Measurements from ENCODE around the gene FAM131C. TPM values are rescaled to one million over a fixed set of nuclear protein-coding genes. Genes with fewer than 3 reads are reported as not detected.
"Not testable (repeated sequence)": the region's sequence is repeated elsewhere in the genome, so short reads cannot be mapped to it uniquely, and the experiment has no call there.

Gene FAM131C
- total and polyA plus RNA-seq, 3 experiments from 2014 or later = 0.62 to 0.66 TPM; not detected in 1

DNA sequence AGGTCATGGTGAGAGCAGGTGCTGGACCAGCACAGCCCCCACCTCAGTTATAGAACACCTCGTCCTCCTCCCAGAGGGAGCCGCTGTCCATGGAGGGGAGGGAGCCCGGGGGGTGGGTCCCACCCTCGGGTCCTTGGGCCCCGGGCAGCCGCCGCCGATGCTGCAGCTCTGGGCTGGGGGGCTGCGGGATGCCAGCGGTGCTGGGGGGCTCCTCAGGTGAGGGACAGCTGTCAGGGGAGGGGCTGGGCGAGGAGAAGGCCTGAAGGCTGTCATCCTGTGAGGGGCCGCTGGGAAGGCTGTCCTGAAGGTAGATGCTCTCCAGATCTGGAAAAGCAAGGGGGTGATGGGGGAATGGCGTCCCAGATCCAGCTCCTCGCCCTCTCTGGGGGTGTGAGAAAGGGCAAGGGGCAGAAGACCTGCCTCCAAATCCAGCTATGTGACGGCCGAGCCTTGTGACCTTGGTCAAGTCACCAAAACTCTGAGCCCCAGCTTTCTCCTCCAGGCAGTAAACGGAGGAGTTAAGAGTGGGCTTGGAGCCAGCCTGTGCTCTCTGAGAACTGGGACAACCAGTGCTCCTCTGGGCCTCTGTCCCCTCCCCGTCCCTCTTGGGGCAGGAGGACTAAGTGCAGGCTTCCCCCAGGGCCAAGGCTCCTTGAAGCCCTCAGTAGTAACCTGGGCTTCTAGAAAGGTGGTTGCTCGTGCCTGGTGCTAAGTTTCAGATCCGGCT, 14.9 kb downstream of the FAM131C start:
- H3K27ac Mint-ChIP-seq; H3K4me3 ChIP-seq (ENCODE audit: low read length); H3K9me3 Mint-ChIP-seq; H3K27ac ChIP-seq (ENCODE audit: low read depth, low read length); H3K4me3 Mint-ChIP-seq; H3K4me1 ChIP-seq (ENCODE audit: insufficient read depth, low read length); H3K4me1 Mint-ChIP-seq; H3K36me3 Mint-ChIP-seq; H3K27me3 ChIP-seq (ENCODE audit: insufficient read depth, low read length, poor library complexity, severe bottlenecking); H3K27me3 Mint-ChIP-seq; DNase-seq; H3K9me3 ChIP-seq (ENCODE audit: low read length); POLR2A ChIA-PET; H3K36me3 ChIP-seq (ENCODE audit: insufficient read depth, low read length): not testable (repeated sequence)
- CTCF ChIA-PET = interaction anchor here (1.9 kb wide), 1 partner anchor 50 kb away, joined by 5 read pairs; no protein-coding TSS in a partner anchor

DNA sequence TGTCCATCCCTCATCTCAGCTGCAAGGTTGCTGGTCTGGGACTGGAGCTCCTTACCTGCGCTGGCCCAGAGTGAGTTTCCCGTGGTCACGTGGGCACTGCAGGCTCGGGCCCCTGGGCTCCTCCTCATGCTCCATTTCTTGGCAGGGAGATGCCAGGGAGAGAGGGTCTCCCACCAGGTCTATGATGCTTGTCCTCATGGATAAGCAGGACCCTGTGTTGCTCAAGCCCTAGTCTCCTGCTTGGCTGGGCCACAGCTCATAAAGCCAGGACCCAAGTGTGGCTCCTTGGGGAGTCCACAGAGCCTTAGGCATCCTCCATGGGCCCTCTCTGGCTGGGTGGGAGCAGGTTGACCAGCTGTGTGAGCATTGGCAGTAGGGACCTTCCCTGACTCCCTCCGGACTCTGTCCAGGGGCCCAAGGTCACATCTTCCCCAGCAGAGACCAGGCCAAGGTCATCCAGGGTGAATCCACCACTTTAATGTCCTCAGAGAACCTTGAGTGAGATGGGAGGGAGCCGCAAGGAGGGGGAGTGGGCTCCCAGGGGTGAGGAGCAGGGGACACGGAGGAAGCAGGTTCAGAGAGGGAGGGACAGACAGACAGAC, 16.0 kb downstream of the FAM131C start:
- H3K36me3 ChIP-seq (ENCODE audit: insufficient read depth, low read length); H3K27me3 ChIP-seq (ENCODE audit: insufficient read depth, low read length, poor library complexity, severe bottlenecking); H3K9me3 ChIP-seq (ENCODE audit: low read length); H3K4me3 Mint-ChIP-seq; H3K4me1 ChIP-seq (ENCODE audit: insufficient read depth, low read length); H3K27me3 Mint-ChIP-seq; DNase-seq; H3K9me3 Mint-ChIP-seq; POLR2A ChIA-PET; H3K36me3 Mint-ChIP-seq; H3K27ac ChIP-seq (ENCODE audit: low read depth, low read length); H3K4me3 ChIP-seq (ENCODE audit: low read length); CTCF ChIA-PET; H3K4me1 Mint-ChIP-seq: not testable (repeated sequence)
- peak overlapping the region in 1 of 8 donors; percentile 55 for H3K27ac Mint-ChIP-seq

DNA sequence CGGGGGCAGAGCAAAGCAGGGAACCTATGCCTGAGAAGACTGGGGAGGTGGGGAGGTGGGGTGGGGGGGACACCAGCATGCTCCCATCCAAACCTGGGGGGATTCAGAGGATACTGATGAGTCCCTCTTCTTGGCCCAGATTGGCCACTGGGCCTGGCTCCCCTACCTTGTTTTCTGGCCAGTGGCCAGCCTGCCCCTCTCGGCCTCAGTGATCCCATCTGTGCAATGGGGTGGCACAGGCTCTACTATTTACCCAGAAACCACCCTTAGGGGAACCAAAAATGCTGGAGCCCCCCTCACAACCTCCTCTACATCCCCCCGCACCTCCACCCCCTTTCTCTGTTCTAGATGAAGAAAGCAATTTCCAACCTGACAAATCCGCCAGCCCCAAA, 16.9 kb downstream of the FAM131C start:
- H3K9me3 Mint-ChIP-seq; H3K4me1 Mint-ChIP-seq; H3K4me3 Mint-ChIP-seq; H3K27ac ChIP-seq (ENCODE audit: low read depth, low read length); POLR2A ChIA-PET; H3K36me3 ChIP-seq (ENCODE audit: insufficient read depth, low read length); H3K36me3 Mint-ChIP-seq; H3K27me3 Mint-ChIP-seq; H3K4me1 ChIP-seq (ENCODE audit: insufficient read depth, low read length); H3K4me3 ChIP-seq (ENCODE audit: low read length); H3K27me3 ChIP-seq (ENCODE audit: insufficient read depth, low read length, poor library complexity, severe bottlenecking); H3K9me3 ChIP-seq (ENCODE audit: low read length); H3K27ac Mint-ChIP-seq; DNase-seq: not testable (repeated sequence)
- CTCF ChIA-PET = interaction anchor here (1.3 to 1.4 kb wide), 2 partner anchors 23 to 260 kb away, joined by 3 read pairs; no protein-coding TSS in a partner anchor

DNA sequence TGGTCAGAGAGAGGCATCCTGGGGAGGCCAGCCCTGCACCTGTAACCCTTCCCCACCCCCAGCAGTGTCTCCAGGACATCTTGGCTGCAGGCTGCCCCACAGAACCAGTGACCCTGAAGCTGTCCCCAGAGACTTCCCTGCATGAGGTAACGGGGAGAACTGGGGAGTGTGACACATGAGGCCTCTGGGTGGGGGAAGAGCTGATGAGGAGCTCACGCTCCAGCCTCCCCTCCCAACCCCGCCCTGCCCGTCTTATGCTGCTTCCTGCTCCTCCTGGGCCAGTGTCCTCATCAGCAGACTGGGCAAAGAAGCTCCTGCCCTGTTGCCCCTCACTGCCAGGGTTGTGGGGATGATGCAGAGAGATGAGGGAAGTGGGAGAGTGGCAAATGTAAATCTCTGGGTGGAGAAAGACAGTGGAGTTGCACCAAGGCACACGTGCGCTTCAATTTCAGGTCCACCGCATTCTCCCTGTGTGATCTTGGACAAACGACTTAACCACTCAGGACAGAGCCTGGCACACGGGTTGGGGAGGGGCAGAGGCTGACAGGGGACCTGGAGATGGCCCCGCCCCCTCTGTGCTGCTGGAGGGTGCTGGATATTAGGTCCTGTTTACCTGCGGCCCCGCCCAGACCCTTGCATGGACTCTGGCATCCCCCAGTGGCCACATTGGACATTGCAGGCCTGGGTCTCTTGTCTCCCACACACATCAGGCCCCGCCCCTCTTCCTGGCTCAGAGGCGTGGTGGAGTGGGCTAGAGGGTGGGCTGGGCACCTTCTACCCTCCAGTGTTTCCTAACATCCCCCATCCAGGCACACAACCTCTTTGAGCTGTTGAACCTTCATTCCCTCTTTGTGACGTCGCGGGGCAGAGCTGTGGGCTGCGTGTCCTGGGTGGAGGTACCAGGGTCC, 17.6 kb downstream of the FAM131C start:
- peak overlapping the region in 1 of 8 donors; percentile 17 for H3K27ac Mint-ChIP-seq
- H3K4me3 Mint-ChIP-seq = no peak overlapping the region
- POLR2A ChIA-PET = no interaction called here
- peaks cover 4 to 7% (median 4%) of the 10 kb centered on the region in 3 donors for H3K4me1 Mint-ChIP-seq
- no peaks in the 10 kb centered on the region for H3K36me3 Mint-ChIP-seq
- peaks cover 0 to 12% of the 10 kb centered on the region in 2 donors for H3K27me3 Mint-ChIP-seq
- CTCF ChIA-PET = interaction anchor here (0.6 to 1.4 kb wide), 8 partner anchors 8 to 264 kb away, joined by 3 to 4 read pairs (median 3); no protein-coding TSS in a partner anchor
- H3K27ac ChIP-seq (ENCODE audit: low read depth, low read length) = no peak overlapping the region
- DNase-seq = peak; percentile 63 to 89 (median 74)
- H3K27me3 ChIP-seq (ENCODE audit: insufficient read depth, low read length, poor library complexity, severe bottlenecking) = no peaks in the 10 kb centered on the region
- H3K4me1 ChIP-seq (ENCODE audit: insufficient read depth, low read length) = no peaks in the 10 kb centered on the region
- H3K36me3 ChIP-seq (ENCODE audit: insufficient read depth, low read length) = no peaks in the 10 kb centered on the region
- no peaks in the 10 kb centered on the region for H3K9me3 ChIP-seq (ENCODE audit: low read length)
- no peak overlapping the region for H3K4me3 ChIP-seq (ENCODE audit: low read length)
- H3K9me3 Mint-ChIP-seq = no peaks in the 10 kb centered on the region

DNA sequence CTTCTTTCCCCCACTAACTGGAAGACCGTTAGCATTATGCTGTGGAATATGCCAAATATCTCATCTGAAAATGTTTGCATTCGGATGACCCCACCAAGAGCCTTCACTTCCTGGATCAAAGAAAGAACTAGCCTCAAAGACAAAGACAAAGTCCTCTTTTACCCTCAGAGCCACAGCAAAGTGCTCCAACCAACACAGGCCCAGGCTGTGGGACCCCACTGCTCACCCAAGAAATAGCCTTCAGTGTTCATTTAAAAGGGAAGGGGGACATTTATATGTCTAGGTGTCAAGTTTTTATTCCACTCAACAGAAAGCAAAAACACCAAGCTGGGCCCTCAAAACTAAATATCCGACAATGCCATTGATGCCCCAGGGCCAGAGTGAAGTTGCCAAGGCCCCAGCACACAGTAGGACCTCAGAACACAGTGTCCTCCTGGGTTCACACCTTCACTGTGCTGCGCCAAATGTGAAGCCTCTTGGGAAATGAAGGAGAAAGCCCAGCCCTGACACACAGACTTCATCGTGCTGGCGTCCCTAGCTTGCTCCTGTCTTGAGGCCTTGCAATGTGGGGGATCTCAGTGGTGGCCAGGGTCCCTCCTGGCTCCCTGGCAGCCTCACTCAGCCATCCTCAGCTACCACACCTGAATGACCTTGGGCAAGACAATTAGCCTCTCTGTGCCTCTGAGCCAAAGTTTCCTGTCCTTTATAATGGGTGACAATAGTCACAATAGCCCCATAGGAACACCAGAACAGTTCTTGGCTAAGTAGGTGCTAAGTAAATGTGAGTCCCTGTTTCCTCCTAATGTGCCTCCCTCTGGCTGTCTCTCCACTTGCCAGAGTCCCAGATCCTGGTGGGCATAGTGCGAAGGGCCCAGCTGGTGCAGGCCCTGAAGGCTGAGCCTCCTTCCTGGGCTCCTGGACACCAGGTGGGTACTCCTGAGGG, 18.6 kb downstream of the FAM131C start:
- Histone ChIP-seq H3K27ac (ENCODE audit: low read depth, low read length) (no peak overlapping the region), H3K4me1 (ENCODE audit: insufficient read depth, low read length) (no peaks in the 10 kb centered on the region), H3K36me3 (ENCODE audit: insufficient read depth, low read length) (no peaks in the 10 kb centered on the region), H3K4me3 (ENCODE audit: low read length) (no peak overlapping the region), H3K27me3 (ENCODE audit: insufficient read depth, low read length, poor library complexity, severe bottlenecking) (no peaks in the 10 kb centered on the region), H3K9me3 (ENCODE audit: low read length) (no peaks in the 10 kb centered on the region)
- peaks cover 0 to 14% of the 10 kb centered on the region in 2 donors for H3K27me3 Mint-ChIP-seq
- CTCF ChIA-PET = interaction anchor here (0.6 to 1.4 kb wide), 8 partner anchors 9 to 263 kb away, joined by 3 to 4 read pairs (median 3); no protein-coding TSS in a partner anchor
- POLR2A ChIA-PET = no interaction called here
- no peak overlapping the region for H3K4me3 Mint-ChIP-seq
- H3K27ac Mint-ChIP-seq = no peak overlapping the region
- H3K9me3 Mint-ChIP-seq = no peaks in the 10 kb centered on the region
- no peak for DNase-seq
- H3K36me3 Mint-ChIP-seq = no peaks in the 10 kb centered on the region
- H3K4me1 Mint-ChIP-seq = peaks cover 4 to 7% (median 4%) of the 10 kb centered on the region in 3 donors

DNA sequence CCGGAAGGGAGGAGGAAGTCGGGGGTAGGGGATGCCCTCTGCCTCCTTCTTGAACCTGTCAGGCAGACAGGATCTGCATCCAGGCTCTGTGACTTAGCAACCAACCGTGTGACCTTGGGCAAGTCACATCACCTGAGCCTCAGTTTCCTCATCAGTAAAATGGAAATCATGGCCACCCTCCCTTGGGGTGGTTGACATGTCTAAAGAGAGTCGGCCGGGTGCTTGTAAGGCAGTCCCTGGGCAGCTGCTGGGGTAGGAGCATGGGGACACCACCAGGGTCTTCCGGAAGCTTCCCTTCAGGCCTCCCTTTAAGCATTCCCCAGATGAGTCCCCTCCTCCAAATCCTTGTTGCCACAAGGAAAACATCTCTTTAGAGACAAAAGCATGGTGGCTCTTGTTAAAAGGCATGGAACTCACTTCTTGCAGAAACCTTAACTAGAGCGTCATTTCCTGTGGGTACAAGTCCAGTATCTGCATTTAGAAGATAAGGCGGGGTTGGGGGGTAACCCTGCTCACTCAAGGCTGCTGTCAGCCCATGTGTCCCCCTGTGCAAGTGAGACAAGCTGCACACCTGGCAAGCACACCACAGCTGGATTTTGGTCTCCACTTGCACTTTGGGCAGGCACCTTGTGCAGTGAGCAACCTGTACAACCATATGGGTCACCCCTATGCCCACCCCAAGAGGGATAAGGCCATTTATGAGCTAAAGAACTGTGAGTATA, 19.5 kb downstream of the FAM131C start:
- Mint-ChIP-seq H3K9me3 (no peaks in the 10 kb centered on the region), H3K36me3 (no peaks in the 10 kb centered on the region), H3K4me3 (no peak overlapping the region), H3K4me1 (peaks cover 4 to 7% (median 4%) of the 10 kb centered on the region in 3 donors), H3K27me3 (peaks cover 0 to 19% of the 10 kb centered on the region in 2 donors), H3K27ac (no peak overlapping the region)
- no peaks in the 10 kb centered on the region for H3K9me3 ChIP-seq (ENCODE audit: low read length)
- no peaks in the 10 kb centered on the region for H3K36me3 ChIP-seq (ENCODE audit: insufficient read depth, low read length)
- H3K27me3 ChIP-seq (ENCODE audit: insufficient read depth, low read length, poor library complexity, severe bottlenecking) = no peaks in the 10 kb centered on the region
- H3K4me3 ChIP-seq (ENCODE audit: low read length) = no peak overlapping the region
- H3K4me1 ChIP-seq (ENCODE audit: insufficient read depth, low read length) = no peaks in the 10 kb centered on the region
- no peak for DNase-seq
- ChIA-PET CTCF (interaction anchor here (1.3 kb wide), 1 partner anchor 262 kb away, joined by 4 read pairs; no protein-coding TSS in a partner anchor), POLR2A (no interaction called here)
- no peak overlapping the region for H3K27ac ChIP-seq (ENCODE audit: low read depth, low read length)

DNA sequence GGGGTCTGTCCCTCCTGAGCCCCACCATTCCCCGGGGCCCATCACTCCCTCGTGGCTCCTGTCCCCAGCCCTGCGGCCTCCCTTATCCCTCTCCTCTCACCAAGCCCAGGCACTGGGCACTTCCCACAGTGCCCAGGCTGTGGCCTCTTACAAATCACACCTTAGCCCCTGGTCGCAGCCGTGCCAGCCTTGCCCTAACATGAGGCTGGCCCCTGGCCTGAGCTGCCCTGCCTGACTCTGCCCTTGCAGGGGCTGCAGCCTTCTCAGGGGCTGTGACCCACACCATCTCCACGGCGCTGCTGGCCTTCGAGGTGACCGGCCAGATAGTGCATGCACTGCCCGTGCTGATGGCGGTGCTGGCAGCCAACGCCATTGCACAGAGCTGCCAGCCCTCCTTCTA, 21.5 kb downstream of the FAM131C start:
- H3K36me3 Mint-ChIP-seq; H3K9me3 ChIP-seq (ENCODE audit: low read length); H3K27ac ChIP-seq (ENCODE audit: low read depth, low read length); CTCF ChIA-PET; POLR2A ChIA-PET; H3K27me3 ChIP-seq (ENCODE audit: insufficient read depth, low read length, poor library complexity, severe bottlenecking); H3K27ac Mint-ChIP-seq; H3K4me3 ChIP-seq (ENCODE audit: low read length); H3K36me3 ChIP-seq (ENCODE audit: insufficient read depth, low read length); DNase-seq; H3K4me1 ChIP-seq (ENCODE audit: insufficient read depth, low read length); H3K4me1 Mint-ChIP-seq; H3K9me3 Mint-ChIP-seq: not testable (repeated sequence)
- Mint-ChIP-seq H3K27me3 (peaks cover 3 to 27% of the 10 kb centered on the region in 2 donors), H3K4me3 (peak overlapping the region in 1 of 7 donors; percentile 9)
